OCI-LY3 (cell line): ENCODE results near the gene ZNF620.

ENCODE experiments used
- EZH2phosphoT487 ChIP-seq: fragments of 200-600 bp; shearing (Covaris generic); IDR thresholded peaks from 2 replicates; pipeline ENCODE4 v1.6.1; 2018; ENCODE audit warnings: antibody characterized with exemption, mixed run types, low read depth
- TF ChIP-seq, protein P1 (sequence below): fragments of 200-600, 300-600 bp; sonication (generic); IDR thresholded peaks from 2 replicates; pipeline ENCODE4 v1.5.1; 2014; ENCODE audit warnings: antibody characterized with exemption, low read length, low read depth

DNA sequence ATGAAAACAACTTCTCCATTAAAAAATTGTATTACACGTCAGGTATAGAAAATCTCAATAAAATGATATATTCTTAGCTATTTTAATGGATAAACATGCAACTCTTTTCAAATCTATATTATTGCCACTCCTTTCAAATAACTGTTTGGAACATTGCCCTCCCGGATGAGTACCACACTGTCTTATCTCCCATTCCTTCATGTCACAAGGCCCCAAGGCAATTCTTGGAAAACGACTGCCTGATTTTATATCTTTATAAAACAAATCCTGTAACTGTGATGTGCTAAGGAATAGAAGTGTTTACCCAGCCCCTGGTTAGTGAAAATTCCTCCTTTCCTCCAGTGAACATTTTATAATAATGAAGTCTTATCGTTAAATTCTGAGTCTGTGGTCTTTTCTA is 35.1 kb upstream of the ZNF620 start:
- TF ChIP-seq, protein P1, sequence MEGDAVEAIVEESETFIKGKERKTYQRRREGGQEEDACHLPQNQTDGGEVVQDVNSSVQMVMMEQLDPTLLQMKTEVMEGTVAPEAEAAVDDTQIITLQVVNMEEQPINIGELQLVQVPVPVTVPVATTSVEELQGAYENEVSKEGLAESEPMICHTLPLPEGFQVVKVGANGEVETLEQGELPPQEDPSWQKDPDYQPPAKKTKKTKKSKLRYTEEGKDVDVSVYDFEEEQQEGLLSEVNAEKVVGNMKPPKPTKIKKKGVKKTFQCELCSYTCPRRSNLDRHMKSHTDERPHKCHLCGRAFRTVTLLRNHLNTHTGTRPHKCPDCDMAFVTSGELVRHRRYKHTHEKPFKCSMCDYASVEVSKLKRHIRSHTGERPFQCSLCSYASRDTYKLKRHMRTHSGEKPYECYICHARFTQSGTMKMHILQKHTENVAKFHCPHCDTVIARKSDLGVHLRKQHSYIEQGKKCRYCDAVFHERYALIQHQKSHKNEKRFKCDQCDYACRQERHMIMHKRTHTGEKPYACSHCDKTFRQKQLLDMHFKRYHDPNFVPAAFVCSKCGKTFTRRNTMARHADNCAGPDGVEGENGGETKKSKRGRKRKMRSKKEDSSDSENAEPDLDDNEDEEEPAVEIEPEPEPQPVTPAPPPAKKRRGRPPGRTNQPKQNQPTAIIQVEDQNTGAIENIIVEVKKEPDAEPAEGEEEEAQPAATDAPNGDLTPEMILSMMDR: no peak
- no peak for TF ChIP-seq EZH2phosphoT487
